Embryonic facial prominence (tissue), 1 donor: ENCODE results near the gene NCKAP5.

Source experiments
- DNase-seq: peaks from one replicate; pipeline ENCODE4 v3.0.0-alpha.2; 2016; ENCODE audit errors: extremely low spot score

NCKAP5 gene

GRCh38 chr2:133334923-133335322 lies 233.3 kb downstream of the NCKAP5 start:
- no peak for DNase-seq

DNA sequence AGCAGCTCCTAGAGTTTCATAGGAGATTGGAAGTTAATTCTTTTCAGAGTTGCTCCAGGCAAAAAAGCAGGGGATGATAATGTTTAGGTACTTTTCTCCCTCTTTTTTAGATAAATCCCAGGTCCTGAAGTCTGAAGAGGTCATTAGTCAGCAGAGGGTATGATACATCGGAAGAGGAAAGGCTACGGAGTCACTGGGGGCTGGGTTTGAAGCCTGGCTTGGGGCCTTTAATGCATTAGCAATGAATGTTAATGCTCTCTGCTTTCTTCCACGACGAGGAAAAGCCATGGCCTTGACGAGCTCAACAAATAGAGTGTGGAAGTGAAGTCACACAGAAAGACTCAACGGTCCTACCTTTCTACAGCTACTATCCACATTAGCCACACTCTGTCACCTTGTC lies 235.1 kb downstream of the NCKAP5 start:
- DNase-seq: no peak

DNA sequence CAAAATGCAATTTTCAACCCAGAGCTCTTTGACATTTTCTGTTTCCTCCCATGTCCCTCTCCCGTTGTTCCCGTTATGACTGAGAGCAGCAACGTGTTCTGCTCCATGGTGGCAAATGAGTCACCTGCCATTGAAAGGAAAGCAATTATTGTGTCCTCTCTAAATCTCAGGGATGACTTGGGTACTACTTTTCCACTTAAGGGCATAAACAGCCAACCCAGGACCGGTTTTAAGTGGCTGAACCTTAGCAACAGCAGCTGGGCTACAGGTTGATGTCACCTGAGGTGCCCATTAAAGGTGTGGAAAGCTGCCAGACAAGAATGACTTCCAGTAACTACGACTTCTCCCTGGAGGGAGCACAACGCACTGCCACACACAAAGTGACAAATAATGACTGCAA lies 236.8 kb downstream of the NCKAP5 start:
- DNase-seq: no peak

DNA sequence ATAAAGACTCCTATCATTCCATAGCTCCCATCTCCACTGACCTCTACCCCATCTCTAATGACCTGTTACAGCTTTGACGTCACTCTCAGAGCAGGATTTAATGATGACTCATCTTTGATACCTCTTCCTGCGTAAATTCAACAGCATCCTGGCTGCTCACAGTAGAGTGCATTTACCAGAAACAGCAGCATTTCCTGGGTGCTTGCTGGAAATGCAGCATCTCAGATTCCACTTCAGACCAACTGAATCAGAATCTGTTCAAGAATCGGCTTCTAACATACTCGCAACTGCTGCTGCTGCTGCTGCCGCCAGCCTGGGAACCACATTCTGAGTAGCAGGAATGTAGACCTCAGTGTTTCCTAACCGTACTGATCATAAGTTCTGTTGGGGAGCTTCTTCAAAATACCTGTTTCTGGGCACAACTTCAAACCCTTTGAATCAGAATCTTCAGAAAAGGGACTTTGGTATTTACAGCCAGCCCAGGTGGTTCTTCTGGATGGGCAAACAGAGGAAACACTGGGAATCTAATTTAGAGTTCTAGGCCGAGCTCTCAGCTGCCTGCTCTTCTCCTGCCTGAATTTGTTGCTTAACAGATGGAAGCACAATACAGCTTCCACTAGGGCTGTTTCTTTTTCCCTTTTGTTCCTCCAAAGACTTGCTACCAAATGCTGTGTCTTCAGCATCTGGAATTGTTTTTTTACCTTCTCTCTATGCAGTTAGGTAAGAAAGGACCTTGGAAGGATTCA lies 241.4 kb downstream of the NCKAP5 start:
- DNase-seq: no peak

DNA sequence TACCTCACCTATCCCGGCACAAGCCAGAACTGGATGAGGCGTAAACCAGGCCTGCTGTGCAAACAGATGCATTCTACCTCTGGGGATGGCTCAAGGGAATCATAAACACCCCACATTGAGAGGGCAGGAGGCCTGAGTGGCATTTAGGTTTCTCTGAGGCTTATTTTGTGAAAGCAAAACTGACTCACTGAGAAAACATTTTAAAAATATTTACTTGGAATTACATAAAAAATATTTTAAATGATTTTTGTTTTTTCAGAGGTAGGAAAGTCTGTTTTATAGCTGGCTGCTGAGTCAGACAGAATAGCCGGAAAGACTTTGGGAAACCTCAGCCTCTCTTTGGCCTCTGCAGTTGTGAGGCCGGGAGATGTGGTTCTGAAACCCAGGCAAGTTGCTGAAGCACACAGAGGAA lies 244.1 kb downstream of the NCKAP5 start:
- no peak for DNase-seq

- no peak for DNase-seq
These were observed 245.4 kb downstream of the NCKAP5 start for GRCh38 chr2:133322909-133323308.

DNA sequence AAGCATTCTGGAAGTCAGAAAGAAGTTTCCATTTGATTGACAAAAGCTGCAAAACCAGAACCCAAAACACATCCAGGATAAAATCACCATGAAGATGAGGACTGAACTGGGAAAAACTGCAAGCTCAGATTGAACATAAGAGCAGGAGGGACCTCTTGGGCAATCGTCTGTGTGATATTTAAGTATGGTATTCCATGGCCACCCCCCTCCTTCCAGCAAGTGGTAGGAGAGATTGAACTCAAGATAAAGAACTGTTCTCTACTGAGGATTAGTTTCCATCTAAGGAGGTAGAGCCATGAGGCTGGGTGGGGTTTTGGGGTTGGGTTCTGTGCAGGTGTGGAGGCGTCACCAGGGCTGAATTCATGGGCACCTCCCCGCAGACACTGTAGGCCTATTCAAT lies 251.1 kb downstream of the NCKAP5 start:
- DNase-seq: no peak

DNA sequence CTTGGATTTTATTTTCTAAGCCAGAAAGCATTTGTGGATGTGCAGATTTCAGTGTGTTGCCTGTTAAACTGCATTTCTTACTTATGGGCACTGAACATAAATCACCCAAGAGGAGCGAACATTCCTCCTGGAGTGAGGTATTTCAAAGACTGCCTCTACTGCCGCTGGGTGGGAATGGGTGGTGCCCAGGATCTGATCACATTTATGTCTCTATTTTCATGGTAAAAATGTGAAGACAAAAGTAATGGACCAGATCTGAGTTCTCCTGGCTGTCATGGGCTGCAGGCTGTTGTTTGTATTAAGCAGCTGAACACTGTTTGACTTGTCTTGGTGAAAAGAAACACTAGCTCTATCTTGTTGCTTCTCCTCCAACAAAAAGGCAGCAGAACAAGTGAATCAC lies 251.7 kb downstream of the NCKAP5 start:
- DNase-seq: no peak

DNA sequence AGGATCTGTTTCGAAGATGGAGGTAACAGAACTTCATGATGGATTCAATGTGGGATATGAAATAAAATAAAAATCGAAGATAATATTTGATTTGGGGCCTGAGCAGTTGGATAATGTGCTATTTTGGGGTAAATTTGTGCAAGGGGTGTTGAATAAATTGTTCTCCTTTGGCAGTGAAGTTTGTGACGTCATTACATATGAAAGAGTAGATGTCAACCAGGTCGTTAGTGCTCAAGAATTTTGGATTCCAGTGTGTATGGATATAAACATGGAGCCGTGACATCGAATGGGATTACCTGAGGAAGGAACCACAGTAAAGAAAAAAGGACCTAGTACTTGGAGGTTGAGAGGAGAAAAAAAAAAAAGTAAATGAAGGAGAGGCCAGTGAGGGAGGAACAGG lies 253.0 kb downstream of the NCKAP5 start:
- no peak for DNase-seq

DNA sequence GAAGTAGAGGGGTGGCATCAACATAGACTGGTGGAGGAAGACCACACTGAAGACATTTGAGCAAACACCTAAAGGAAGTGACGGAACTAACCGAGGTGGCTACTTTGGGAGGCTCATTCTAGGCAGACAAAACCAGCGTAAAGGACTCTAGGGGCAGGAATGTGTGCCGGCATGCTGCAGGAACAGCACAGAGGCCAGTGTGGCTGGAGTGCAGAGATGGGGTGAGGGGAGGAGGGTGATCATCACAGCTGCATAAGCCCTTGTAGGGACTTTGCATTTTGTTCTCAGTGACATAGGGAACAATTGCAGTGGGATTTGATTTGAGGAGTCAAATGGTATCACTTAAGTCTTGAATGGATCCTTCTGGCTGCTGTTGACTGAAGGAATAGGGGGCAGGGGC lies 253.5 kb downstream of the NCKAP5 start:
- DNase-seq: no peak

- DNase-seq: no peak
These were observed 256.1 kb downstream of the NCKAP5 start for GRCh38 chr2:133312038-133312729.

DNA sequence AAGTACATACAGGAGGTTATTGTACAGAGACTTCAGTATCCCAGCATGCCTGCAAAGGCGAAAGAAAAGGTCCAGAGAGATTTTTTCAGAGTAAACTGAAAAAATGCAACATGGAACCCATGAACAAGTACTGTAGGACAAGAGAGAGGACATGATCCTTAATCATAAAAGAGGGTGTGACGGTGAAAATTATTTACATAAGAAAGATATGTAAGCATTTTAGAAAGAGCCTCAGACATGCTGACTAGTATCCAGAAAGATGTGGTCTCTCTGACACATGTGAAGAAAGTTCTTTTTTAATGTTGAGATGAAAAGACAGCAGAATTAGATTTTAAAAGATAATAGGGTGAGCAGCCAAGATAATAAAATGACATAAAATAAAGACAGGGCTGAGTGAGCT lies 262.0 kb downstream of the NCKAP5 start:
- no peak for DNase-seq

- no peak for DNase-seq
These were observed 263.9 kb downstream of the NCKAP5 start for GRCh38 chr2:133304344-133304743.

- no peak for DNase-seq
These were observed 265.1 kb downstream of the NCKAP5 start for GRCh38 chr2:133303150-133303549.

- no peak for DNase-seq
These were observed 271.9 kb downstream of the NCKAP5 start for GRCh38 chr2:133296401-133296800.

DNA sequence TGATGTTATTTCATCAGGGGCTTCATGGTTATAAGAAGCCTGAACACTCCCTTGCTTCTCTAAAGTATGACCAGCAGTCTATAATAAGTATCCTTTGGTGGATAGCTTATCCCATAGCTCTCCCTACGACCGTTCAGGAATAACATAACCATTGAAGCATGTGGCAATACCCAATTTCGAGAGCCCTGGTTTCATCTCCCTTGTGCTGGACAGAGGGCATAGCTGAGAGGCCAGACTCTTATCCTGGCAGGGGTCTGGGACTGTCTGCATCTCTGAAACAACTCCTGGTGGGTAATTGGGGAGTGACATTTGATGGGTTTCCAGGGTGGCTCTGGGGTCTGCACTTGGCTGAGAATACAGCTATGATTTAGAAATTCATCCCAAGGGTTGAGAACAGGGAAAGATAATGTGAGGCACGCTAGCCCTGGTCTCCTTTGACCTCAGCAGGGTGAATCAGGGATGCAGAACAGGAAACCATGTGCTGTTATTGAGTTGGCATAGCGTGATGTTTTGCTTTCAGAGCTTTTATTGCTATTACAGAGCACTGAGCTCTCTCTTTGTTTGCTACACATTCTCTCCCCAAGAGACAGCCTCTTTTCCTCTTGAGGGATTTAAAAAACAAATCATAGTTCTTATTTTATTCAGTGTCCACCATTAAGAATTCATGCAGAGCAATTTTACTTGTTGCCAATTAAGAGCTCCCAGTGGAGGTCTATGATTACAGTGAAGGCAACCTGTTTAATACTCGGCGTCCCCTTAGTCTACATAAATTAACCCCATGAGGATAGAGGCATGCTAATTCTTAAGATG lies 274.5 kb downstream of the NCKAP5 start:
- DNase-seq: no peak

- DNase-seq: no peak
These were observed 276.0 kb downstream of the NCKAP5 start for GRCh38 chr2:133292259-133292658.

DNA sequence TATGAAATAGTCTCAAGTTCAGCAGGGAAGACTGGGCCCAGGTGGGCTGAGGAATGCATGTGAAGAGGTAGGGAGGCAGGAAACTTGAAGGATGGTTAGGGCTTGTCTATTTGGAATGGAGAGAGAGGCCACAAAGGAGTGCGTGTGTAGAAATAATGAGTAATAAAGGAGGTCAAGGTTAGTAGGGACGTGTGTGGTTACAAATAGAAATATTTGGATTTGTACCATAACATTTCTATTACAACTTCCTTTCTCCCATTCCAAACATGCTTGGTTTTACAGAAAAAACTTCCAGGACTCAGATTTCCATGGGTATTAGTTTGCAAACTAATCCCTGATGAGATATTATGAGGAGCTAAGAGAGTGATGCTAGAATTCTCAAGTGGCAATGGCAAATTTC lies 280.6 kb downstream of the NCKAP5 start:
- DNase-seq: no peak

DNA sequence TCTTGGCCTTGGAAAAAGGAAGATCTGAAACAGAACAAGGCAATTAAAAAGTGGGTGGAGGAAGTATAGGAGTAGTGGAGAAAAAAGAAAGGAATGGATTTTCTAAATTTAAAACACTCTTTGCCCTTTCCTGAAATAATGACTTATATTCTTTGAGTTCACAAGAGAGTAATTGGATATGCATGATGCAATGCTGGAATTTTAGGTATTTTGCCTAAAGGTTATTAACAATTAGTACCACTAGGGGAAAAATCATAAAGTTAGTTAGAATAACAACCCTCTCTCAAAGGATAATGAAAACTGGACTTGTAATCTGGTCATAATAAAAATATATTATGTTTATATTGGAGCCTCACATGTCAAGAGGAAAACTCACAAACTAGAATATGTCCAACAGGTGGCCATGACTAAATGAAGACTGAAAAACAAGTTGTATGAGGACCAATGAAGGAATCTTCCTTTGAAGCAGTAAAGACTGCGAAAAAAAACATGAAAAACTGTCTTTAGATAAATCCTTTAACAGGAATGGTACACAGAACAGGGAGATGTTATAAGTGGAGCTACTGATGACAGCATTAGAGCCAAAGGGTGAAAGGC lies 281.8 kb downstream of the NCKAP5 start:
- no peak for DNase-seq

DNA sequence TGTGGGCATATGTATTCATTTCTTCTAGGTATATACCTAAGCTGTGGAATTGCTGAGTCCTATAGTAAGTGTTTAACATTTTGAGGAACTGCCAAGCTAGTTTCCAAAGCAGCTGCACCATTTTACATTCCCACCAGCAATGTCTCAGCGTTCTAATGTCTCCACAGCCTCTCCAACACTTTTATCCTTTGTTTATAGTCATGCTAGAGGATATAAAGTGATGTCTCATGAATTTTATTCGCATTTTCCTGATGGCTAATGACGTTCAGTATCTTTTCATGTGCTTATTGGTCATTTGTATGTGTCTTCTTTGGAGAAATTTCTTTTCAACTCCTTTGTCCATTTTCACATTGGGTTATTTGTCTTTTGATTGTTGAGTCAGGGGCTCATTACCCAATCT lies 295.2 kb downstream of the NCKAP5 start:
- no peak for DNase-seq

DNA sequence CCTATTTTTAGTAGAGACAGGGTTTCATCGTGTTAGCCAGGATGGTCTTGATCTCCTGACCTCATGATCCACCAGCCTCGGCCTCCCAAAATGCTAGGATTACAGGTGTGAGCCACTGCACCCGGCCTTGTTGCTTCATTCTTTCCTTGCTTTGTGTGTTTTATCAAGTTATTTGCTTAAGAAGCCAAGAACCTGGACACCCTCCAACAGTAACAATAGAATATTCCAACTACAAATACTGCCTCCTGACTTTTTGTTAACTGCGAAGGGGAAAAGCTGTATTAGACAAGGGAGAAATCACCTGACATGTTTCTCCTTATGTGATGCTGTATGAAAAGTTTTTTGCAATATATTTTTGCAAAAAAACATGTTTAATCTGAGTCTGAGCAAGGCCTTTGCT lies 297.2 kb downstream of the NCKAP5 start:
- no peak for DNase-seq

DNA sequence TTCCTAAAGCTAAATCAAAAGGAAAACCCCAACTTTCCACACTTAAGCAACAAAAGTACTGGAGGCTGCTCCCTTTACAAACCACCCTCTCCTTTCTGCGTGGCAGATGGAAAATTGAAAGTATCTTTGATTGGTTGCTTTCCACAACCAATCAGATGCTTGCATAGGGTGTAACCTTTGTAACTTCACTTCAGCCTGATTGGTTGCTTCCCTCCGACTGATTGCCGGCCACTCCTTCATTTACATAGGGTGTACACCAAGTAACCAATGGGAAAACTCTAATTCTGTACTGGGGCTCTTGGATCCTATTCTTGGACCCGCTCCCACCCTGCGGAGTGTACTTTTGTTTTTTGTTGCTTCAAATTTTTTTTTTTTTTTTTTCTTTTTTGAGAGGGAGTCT lies 297.7 kb downstream of the NCKAP5 start:
- DNase-seq: no peak
